ENCODE results near the gene KRTAP9-4. TPM values are rescaled to one million over a fixed set of nuclear protein-coding genes. Genes with fewer than 3 reads are reported as not detected.
A peak's percentile ranks its signal among the peaks of the same experiment; 100 is the strongest.
"Not testable (repeated sequence)": the region's sequence is repeated elsewhere in the genome, so short reads cannot be mapped to it uniquely, and the experiment has no call there.

The KRTAP9-4 gene
- total and polyA plus RNA-seq, 2 donors (not counting 3 experiments of a cell fraction or from before 2014, with no cell fraction given), result not detected

GRCh38 chr17:41254861-41255260 lies 5.4 kb downstream of the KRTAP9-4 start:
- intact Hi-C loops (cut with micrococcal nuclease), result no loop called here
- DNase-seq (ENCODE audit: low read depth, low spot score) (peak; percentile 0), FAIRE-seq (no peak)
- no peak overlapping the region for H2AFZ ChIP-seq (ENCODE audit: low read depth, low read length)
- no peaks in the 10 kb centered on the region for H3K9me3 ChIP-seq (replicated peaks; ENCODE audit: control insufficient read depth, insufficient read depth, low read length)
- no peaks in the 10 kb centered on the region for H4K20me1 ChIP-seq (replicated peaks; ENCODE audit: control insufficient read depth, extremely low read depth, insufficient read depth, low read length)
- H3K9ac ChIP-seq (replicated peaks; ENCODE audit: extremely low read depth, insufficient read depth, low read length), result no peak overlapping the region
- no peak overlapping the region for H3K4me2 ChIP-seq (ENCODE audit: insufficient read depth, low read length)
- no peaks in the 10 kb centered on the region for H3K36me3 ChIP-seq (ENCODE audit: control insufficient read depth in 2 of 2, extremely low read depth in 1 of 2, insufficient read depth in 2 of 2, low read length in 2 of 2)
- POLR2A ChIA-PET, result no interaction called here
- TF ChIP-seq MYC (IDR thresholded peaks at IDR 0.05; ENCODE audit: low read depth, low read length) (no peak), POLR2A (IDR thresholded peaks at IDR 0.05; ENCODE audit: low read depth, low read length) (no peak), GATA2 (IDR thresholded peaks at IDR 0.05; ENCODE audit: insufficient read depth, insufficient read length, low read depth, low read length) (no peak), POLR2AphosphoS5 (IDR thresholded peaks at IDR 0.05; ENCODE audit: insufficient read depth, low read depth, low read length) (no peak), FOS (IDR thresholded peaks at IDR 0.05; ENCODE audit: borderline replicate concordance, insufficient read depth, low read length) (no peak), EZH2 (IDR thresholded peaks at IDR 0.05; ENCODE audit: borderline replicate concordance, low read depth, low read length, severe bottlenecking) (no peak), JUN (IDR thresholded peaks at IDR 0.05; ENCODE audit: borderline replicate concordance, insufficient read depth, insufficient read length, low read depth) (no peak)
- TF ChIP-seq, protein P1, sequence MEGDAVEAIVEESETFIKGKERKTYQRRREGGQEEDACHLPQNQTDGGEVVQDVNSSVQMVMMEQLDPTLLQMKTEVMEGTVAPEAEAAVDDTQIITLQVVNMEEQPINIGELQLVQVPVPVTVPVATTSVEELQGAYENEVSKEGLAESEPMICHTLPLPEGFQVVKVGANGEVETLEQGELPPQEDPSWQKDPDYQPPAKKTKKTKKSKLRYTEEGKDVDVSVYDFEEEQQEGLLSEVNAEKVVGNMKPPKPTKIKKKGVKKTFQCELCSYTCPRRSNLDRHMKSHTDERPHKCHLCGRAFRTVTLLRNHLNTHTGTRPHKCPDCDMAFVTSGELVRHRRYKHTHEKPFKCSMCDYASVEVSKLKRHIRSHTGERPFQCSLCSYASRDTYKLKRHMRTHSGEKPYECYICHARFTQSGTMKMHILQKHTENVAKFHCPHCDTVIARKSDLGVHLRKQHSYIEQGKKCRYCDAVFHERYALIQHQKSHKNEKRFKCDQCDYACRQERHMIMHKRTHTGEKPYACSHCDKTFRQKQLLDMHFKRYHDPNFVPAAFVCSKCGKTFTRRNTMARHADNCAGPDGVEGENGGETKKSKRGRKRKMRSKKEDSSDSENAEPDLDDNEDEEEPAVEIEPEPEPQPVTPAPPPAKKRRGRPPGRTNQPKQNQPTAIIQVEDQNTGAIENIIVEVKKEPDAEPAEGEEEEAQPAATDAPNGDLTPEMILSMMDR (IDR thresholded peaks at IDR 0.05; ENCODE audit: extremely low read depth in 1 of 2, insufficient read depth in 1 of 2, low read depth in 1 of 2, low read length in 2 of 2), result no peak
- TF ChIP-seq, protein P2, sequence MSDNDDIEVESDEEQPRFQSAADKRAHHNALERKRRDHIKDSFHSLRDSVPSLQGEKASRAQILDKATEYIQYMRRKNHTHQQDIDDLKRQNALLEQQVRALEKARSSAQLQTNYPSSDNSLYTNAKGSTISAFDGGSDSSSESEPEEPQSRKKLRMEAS (IDR thresholded peaks at IDR 0.05; ENCODE audit: insufficient read depth, insufficient read length), result no peak
- dilution Hi-C loops (cut with MboI; ENCODE audit: extremely low pct_ligation_motif_present, low sequenced_read_pairs), result no loop called here
- CTCF ChIA-PET, result no interaction called here
- H3K4me1 ChIP-seq (ENCODE audit: control insufficient read depth, extremely low read depth, insufficient read depth, low read length), result no peaks in the 10 kb centered on the region
- no peak overlapping the region for H3K27ac ChIP-seq (ENCODE audit: insufficient read depth, low read depth, low read length)
- H3K4me3 ChIP-seq (replicated peaks in 1 of 3; ENCODE audit: insufficient read depth in 1 of 3, low read depth in 1 of 3, low read length in 3 of 3), result no peak overlapping the region
- H3K27me3 ChIP-seq (ENCODE audit: control insufficient read depth in 2 of 2, insufficient read depth in 2 of 2, low read length in 2 of 2), result no peaks in the 10 kb centered on the region
- BruUV-seq (replicated peaks), result no TSS peak
- no peaks in the 10 kb centered on the region for H3K9me1 ChIP-seq (replicated peaks; ENCODE audit: control insufficient read depth, extremely low read depth, insufficient read depth, low read length)
- no peaks in the 10 kb centered on the region for H3K79me2 ChIP-seq (ENCODE audit: control insufficient read depth, insufficient read depth, low read length)

GRCh38 chr17:41255381-41256290 lies 6.1 kb downstream of the KRTAP9-4 start, which contains the start of gene KRTAP9-9:
Gene KRTAP9-9, plus strand, starts transcription at chr17:41255384.
- H2AFZ ChIP-seq (ENCODE audit: low read depth, low read length); H3K9ac ChIP-seq (replicated peaks; ENCODE audit: extremely low read depth, insufficient read depth, low read length); H3K9me1 ChIP-seq (replicated peaks; ENCODE audit: control insufficient read depth, extremely low read depth, insufficient read depth, low read length); H3K9me3 ChIP-seq (replicated peaks; ENCODE audit: control insufficient read depth, insufficient read depth, low read length); H3K4me3 ChIP-seq (replicated peaks in 1 of 3; ENCODE audit: insufficient read depth in 1 of 3, low read depth in 1 of 3, low read length in 3 of 3); H3K79me2 ChIP-seq (ENCODE audit: control insufficient read depth, insufficient read depth, low read length); POLR2A ChIA-PET; CTCF ChIA-PET; H3K4me1 ChIP-seq (ENCODE audit: control insufficient read depth, extremely low read depth, insufficient read depth, low read length); intact Hi-C loops (cut with micrococcal nuclease); H3K27ac ChIP-seq (ENCODE audit: insufficient read depth, low read depth, low read length); H3K4me2 ChIP-seq (ENCODE audit: insufficient read depth, low read length); dilution Hi-C loops (cut with MboI; ENCODE audit: extremely low pct_ligation_motif_present, low sequenced_read_pairs); H3K27me3 ChIP-seq (ENCODE audit: control insufficient read depth in 2 of 2, insufficient read depth in 2 of 2, low read length in 2 of 2); BruUV-seq (replicated peaks); H4K20me1 ChIP-seq (replicated peaks; ENCODE audit: control insufficient read depth, extremely low read depth, insufficient read depth, low read length); H3K36me3 ChIP-seq (ENCODE audit: control insufficient read depth in 2 of 2, extremely low read depth in 1 of 2, insufficient read depth in 2 of 2, low read length in 2 of 2); FAIRE-seq: not testable (repeated sequence)
- DNase-seq (ENCODE audit: low read depth, low spot score), result peak; percentile 0
